H1 (cell line): ENCODE results near the gene MED31. TPM values are rescaled to one million over a fixed set of nuclear protein-coding genes. Genes with fewer than 3 reads are reported as not detected.

Source experiments
- BCL11A ChIP-seq, 2 experiments: IDR thresholded peaks; one replicate each; pipeline ENCODE4 v1.6.1; 2011; ENCODE audit warnings: low read depth in 2 of 2, low read length in 2 of 2, mild to moderate bottlenecking in 2 of 2
- BRCA1 ChIP-seq: IDR thresholded peaks from 2 replicates; pipeline ENCODE4 v1.6.1; 2012; ENCODE audit warnings: low read depth, low read length, improper control_type of control experiment
- CHD7 ChIP-seq: fragments of 300-600 bp; sonication (generic); IDR thresholded peaks from 2 replicates; pipeline ENCODE4 v1.7.1; 2012; ENCODE audit warnings: low read length, moderate library complexity, mild to moderate bottlenecking, inconsistent platforms; ENCODE audit not compliant: insufficient replicate concordance
- EP300 ChIP-seq, 2 experiments: IDR thresholded peaks; 1 replicate in 1 of 2; 2 replicates in 1 of 2; pipeline ENCODE4 v1.6.1; 2011 to 2012; ENCODE audit warnings: low read depth in 2 of 2, low read length in 2 of 2, mild to moderate bottlenecking in 2 of 2, borderline replicate concordance in 1 of 2, inconsistent platforms in 1 of 2, moderate library complexity in 1 of 2
- KDM5A ChIP-seq: fragments of 200-600 bp; IDR thresholded peaks from 2 replicates; pipeline ENCODE4 v1.7.1; 2012; ENCODE audit warnings: mild to moderate bottlenecking, low read length, inconsistent platforms, mixed read lengths
- MAFK ChIP-seq: IDR thresholded peaks from 2 replicates; pipeline ENCODE4 v1.6.1; 2012; ENCODE audit warnings: low read depth, mild to moderate bottlenecking, improper control_type of control experiment, low read length
- NRF1 ChIP-seq: IDR thresholded peaks from 2 replicates; pipeline ENCODE4 v1.6.1; 2011; ENCODE audit warnings: mild to moderate bottlenecking, low read depth, low read length, improper control_type of control experiment
- SIX5 ChIP-seq: IDR thresholded peaks from 2 replicates; pipeline ENCODE4 v1.6.1; 2011; ENCODE audit warnings: mild to moderate bottlenecking, low read depth, low read length
- SP2 ChIP-seq: IDR thresholded peaks from 2 replicates; pipeline ENCODE4 v1.6.1; 2012; ENCODE audit warnings: mild to moderate bottlenecking, low read length, inconsistent platforms
- TBP ChIP-seq: IDR thresholded peaks from 2 replicates; pipeline ENCODE4 v1.6.1; 2011; ENCODE audit warnings: low read depth, low read length, improper control_type of control experiment
- polyA plus RNA-seq, 7 experiments: library from polyadenylated mRNA; depleted of rRNA in 3 of 7; stranded (reverse) in 5 of 7; unstranded in 2 of 7; fragments of >200 nt in 5 of 7; fragments of 200-250 nt in 2 of 7; gene quantifications; 1 replicate in 5 of 7; 2 replicates in 1 of 7; 4 replicates in 1 of 7; pipeline versions ENCODE4 v1.2.1 to v1.2.3, GENCODE V29; 2011 to 2013; ENCODE audit warnings: missing spikeins in 2 of 7, mixed read lengths in 2 of 7
- total RNA-seq: library from RNA; stranded (reverse); fragmentation: NEBNext Ultra II Directional; extraction: Animal tissue kit (Norgen Biotek cat#: 25700); gene quantifications from 2 replicates; pipeline ENCODE4 v1.2.1, GENCODE V29; 2021

The MED31 gene
- total and polyA plus RNA-seq, 2 of the 8 experiments (the other 6 are each of a cell fraction or from before 2014, with no cell fraction given), result 4.6 to 12.3 TPM

DNA sequence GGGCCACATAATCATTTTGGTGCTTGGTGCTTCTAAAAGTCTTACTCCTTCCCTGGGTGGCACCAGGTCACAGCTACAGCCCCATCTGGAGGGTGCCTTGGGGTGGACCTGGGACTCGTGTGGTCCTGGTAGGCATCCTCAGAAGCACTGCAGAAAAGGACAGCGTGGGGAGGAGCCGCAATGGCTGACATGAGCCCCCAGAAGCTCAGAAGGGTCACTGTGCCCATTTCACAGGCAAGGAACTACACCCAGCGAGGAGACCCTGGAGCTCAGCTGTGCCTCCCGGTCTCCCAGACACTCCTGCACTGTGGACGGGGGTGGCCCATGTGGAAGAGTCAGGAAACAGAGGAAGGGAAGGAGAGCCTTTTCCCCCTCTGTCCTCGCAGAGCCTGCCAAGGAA lies 26.5 kb upstream of the MED31 start (continued):
- no peak for TF ChIP-seq CHD7
- no peak for TF ChIP-seq BCL11A (IDR thresholded peaks at IDR 0.05; ENCODE audit: low read depth in 2 of 2, low read length in 2 of 2)
- TF ChIP-seq NRF1, result no peak
- TF ChIP-seq SP2, result no peak
- TF ChIP-seq KDM5A, result no peak
- no peak for TF ChIP-seq SIX5
- TF ChIP-seq BRCA1, result no peak
- TF ChIP-seq TBP, result no peak
- no peak for TF ChIP-seq EP300 (IDR thresholded peaks at IDR 0.05; ENCODE audit: borderline replicate concordance in 1 of 2, low read depth in 2 of 2, low read length in 2 of 2)
- TF ChIP-seq MAFK, result no peak
